H1 (cell line): ENCODE data around the gene R3HDM4. TPM values are rescaled to one million over a fixed set of nuclear protein-coding genes. Genes with fewer than 3 reads are reported as not detected.

Experiments used
- CTCF ChIA-PET: fragments of 300-600 bp; sonication (Branson Sonifier 250); formaldehyde crosslinking; loops from one replicate; lab custom pipeline; 2021; ENCODE audit not compliant: partially characterized antibody; lab: Charles Lee
- POLR2A ChIA-PET: fragments of 300-600 bp; sonication (Branson Sonifier 250); formaldehyde crosslinking; loops from one replicate; lab custom pipeline; 2021; ENCODE audit warnings: inconsistent platforms; ENCODE audit not compliant: partially characterized antibody; lab: Charles Lee
- DNase-seq, 2 experiments: peaks; one replicate each; pipeline versions ENCODE4 v3.0.0 to v3.0.0-alpha.2; 2010 to 2022; ENCODE audit warnings: low spot score in 2 of 2, low read depth in 1 of 2, mixed read lengths in 1 of 2
- FAIRE-seq: peaks from 2 replicates; lab custom pipeline; 2011; peaks lifted over from hg19 to GRCh38; lab: Jason Lieb, UNC
- H2AFZ ChIP-seq: 2 replicates; pipeline ENCODE4 v1.8.1; 2012; ENCODE audit warnings: low read length, inconsistent platforms
- H2AK5ac ChIP-seq: 2 replicates; pipeline ENCODE4 v1.6.1; 2013; ENCODE audit warnings: low read depth, low read length
- H2BK120ac ChIP-seq: replicated peaks from 2 replicates; pipeline ENCODE3; 2013; ENCODE audit warnings: low read depth, low read length, inconsistent platforms
- H2BK12ac ChIP-seq: 2 replicates; pipeline ENCODE4 v1.6.1; 2013; ENCODE audit warnings: low read depth, low read length
- H2BK15ac ChIP-seq: 2 replicates; pipeline ENCODE4 v1.6.1; 2013; ENCODE audit warnings: low read length
- H2BK20ac ChIP-seq: 2 replicates; pipeline ENCODE4 v1.6.1; 2013; ENCODE audit warnings: low read length
- H2BK5ac ChIP-seq: 2 replicates; pipeline ENCODE4 v1.6.1; 2013; ENCODE audit warnings: low read depth, low read length
- H3K14ac ChIP-seq: 2 replicates; pipeline ENCODE4 v1.6.1; 2013; ENCODE audit warnings: inconsistent platforms; ENCODE audit not compliant: insufficient read length
- H3K18ac ChIP-seq: 2 replicates; pipeline ENCODE4 v1.6.1; 2013; ENCODE audit warnings: low read length; ENCODE audit errors: extremely low read depth
- H3K23ac ChIP-seq: 2 replicates; pipeline ENCODE4 v1.6.1; 2013; ENCODE audit warnings: inconsistent platforms; ENCODE audit not compliant: insufficient read length
- H3K23me2 ChIP-seq: 2 replicates; pipeline ENCODE4 v1.6.1; 2013; ENCODE audit warnings: low read depth, low read length
- H3K27ac ChIP-seq: 2 replicates; pipeline ENCODE4 v1.6.1; 2011; ENCODE audit warnings: low read depth, low read length, inconsistent platforms
- H3K27me3 ChIP-seq, 4 experiments: replicated peaks in 1 of 4; 1 replicate in 1 of 4; 2 replicates in 3 of 4; pipeline versions ENCODE4 v1.6.1 to v1.8.1; 2011 to 2013; ENCODE audit warnings: low read length in 3 of 4, mild to moderate bottlenecking in 3 of 4, inconsistent platforms in 2 of 4, mixed read lengths in 2 of 4, moderate library complexity in 1 of 4; ENCODE audit not compliant: control insufficient read depth in 3 of 4, insufficient read depth in 3 of 4; ENCODE audit errors: extremely low read depth in 1 of 4
- H3K36me3 ChIP-seq, 4 experiments: 2 replicates each; pipeline versions ENCODE4 v1.6.1 to v1.8.1; 2011 to 2013; ENCODE audit warnings: mild to moderate bottlenecking in 4 of 4, low read length in 3 of 4, moderate library complexity in 2 of 4, control low read depth in 1 of 4, inconsistent platforms in 1 of 4; ENCODE audit not compliant: insufficient read depth in 4 of 4, control insufficient read depth in 2 of 4
- H3K4ac ChIP-seq: replicated peaks from 2 replicates; pipeline ENCODE3; 2013; ENCODE audit warnings: low read length, low read depth, mixed read lengths, inconsistent platforms; ENCODE audit not compliant: insufficient read length
- H3K4me1 ChIP-seq, 4 experiments: replicated peaks in 1 of 4; 1 replicate in 1 of 4; 2 replicates in 3 of 4; pipeline versions ENCODE4 v1.6.1 to v1.8.1; 2011 to 2013; ENCODE audit warnings: low read length in 3 of 4, inconsistent platforms in 2 of 4, mixed read lengths in 1 of 4; ENCODE audit not compliant: insufficient read depth in 4 of 4, control insufficient read depth in 3 of 4
- H3K4me2 ChIP-seq, 2 experiments: 2 replicates each; pipeline versions ENCODE4 v1.6.1 to v1.8.1; 2011 to 2013; ENCODE audit warnings: low read depth in 2 of 2, low read length in 2 of 2, control low read depth in 1 of 2, inconsistent platforms in 1 of 2, mild to moderate bottlenecking in 1 of 2; ENCODE audit not compliant: insufficient read depth in 1 of 2
- H3K4me3 ChIP-seq, 4 experiments: fragments of 200-600, 300-600 bp in 1 of 4; sonication (generic), shearing (Covaris generic), sonication (Bioruptor Twin) in 1 of 4; 2 replicates each; pipeline versions ENCODE4 v1.5.1 to v1.8.1; 2011 to 2016; ENCODE audit warnings: low read length in 4 of 4, low read depth in 3 of 4, control low read depth in 2 of 4, inconsistent platforms in 2 of 4, mild to moderate bottlenecking in 2 of 4, mixed read lengths in 1 of 4, moderate library complexity in 1 of 4; ENCODE audit not compliant: insufficient read depth in 2 of 4; ENCODE audit errors: extremely low read depth in 1 of 4
- H3K56ac ChIP-seq: replicated peaks from 2 replicates; pipeline ENCODE3; 2013; ENCODE audit warnings: low read depth, mild to moderate bottlenecking, mixed read lengths, low read length, inconsistent platforms; ENCODE audit not compliant: insufficient read length
- H3K79me1 ChIP-seq: 2 replicates; pipeline ENCODE4 v1.6.1; 2013; ENCODE audit warnings: low read depth, low read length, control low read depth
- H3K79me2 ChIP-seq, 2 experiments: 2 replicates each; pipeline versions ENCODE4 v1.6.1 to v1.8.1; 2012 to 2013; ENCODE audit warnings: low read length in 2 of 2, mild to moderate bottlenecking in 2 of 2, inconsistent platforms in 1 of 2; ENCODE audit not compliant: insufficient read depth in 2 of 2, control insufficient read depth in 1 of 2
- H3K9ac ChIP-seq, 4 experiments: replicated peaks in 1 of 4; 1 replicate in 1 of 4; 2 replicates in 3 of 4; pipeline versions ENCODE4 v1.6.1 to v1.8.1; 2011 to 2013; ENCODE audit warnings: low read depth in 3 of 4, low read length in 3 of 4, control low read depth in 2 of 4, mild to moderate bottlenecking in 2 of 4, moderate library complexity in 2 of 4, inconsistent platforms in 1 of 4; ENCODE audit errors: extremely low read depth in 1 of 4
- H3K9me3 ChIP-seq, 2 experiments: 2 replicates each; pipeline versions ENCODE4 v1.6.1 to v1.8.1; 2012 to 2013; ENCODE audit warnings: mild to moderate bottlenecking in 2 of 2, moderate library complexity in 2 of 2, control low read depth in 1 of 2, inconsistent platforms in 1 of 2, low read depth in 1 of 2, low read length in 1 of 2, mixed read lengths in 1 of 2; ENCODE audit not compliant: insufficient read depth in 2 of 2
- H4K20me1 ChIP-seq, 2 experiments: replicated peaks in 1 of 2; 2 replicates each; pipeline versions ENCODE3 to v1.8.1; 2011 to 2013; ENCODE audit warnings: inconsistent platforms in 2 of 2, low read length in 2 of 2, mild to moderate bottlenecking in 1 of 2; ENCODE audit not compliant: insufficient read depth in 2 of 2, control insufficient read depth in 1 of 2
- H4K5ac ChIP-seq: 2 replicates; pipeline ENCODE4 v1.6.1; 2013; ENCODE audit warnings: low read length, low read depth, mixed read lengths, inconsistent platforms; ENCODE audit not compliant: insufficient read length
- H4K8ac ChIP-seq: 2 replicates; pipeline ENCODE4 v1.8.0; 2013; ENCODE audit warnings: mild to moderate bottlenecking, moderate library complexity, low read length, inconsistent platforms; ENCODE audit not compliant: insufficient read depth; ENCODE audit errors: extremely low read depth
- H4K91ac ChIP-seq: replicated peaks from 2 replicates; pipeline ENCODE3; 2013; ENCODE audit warnings: low read length, mixed read lengths, inconsistent platforms; ENCODE audit not compliant: insufficient read length
- CEBPB ChIP-seq: IDR thresholded peaks from 2 replicates; pipeline ENCODE4 v1.6.1; 2012; ENCODE audit warnings: low read depth, low read length
- EZH2 ChIP-seq: fragments of 200-600 bp; sonication (generic); IDR thresholded peaks from 2 replicates; pipeline ENCODE4 v1.7.1; 2012; ENCODE audit warnings: low read depth, mild to moderate bottlenecking, moderate library complexity, low read length, inconsistent platforms; ENCODE audit not compliant: severe bottlenecking
- RXRA ChIP-seq: IDR thresholded peaks from 2 replicates; pipeline ENCODE4 v1.6.1; 2011; ENCODE audit warnings: low read depth, mild to moderate bottlenecking, low read length, moderate library complexity; ENCODE audit not compliant: insufficient read depth
- SIN3A ChIP-seq, 2 experiments: IDR thresholded peaks in 1 of 2; conservative IDR thresholded peaks in 1 of 2; 2 replicates each; pipeline ENCODE4 v1.6.1; 2011 to 2012; ENCODE audit warnings: low read length in 2 of 2, improper control_type of control experiment in 1 of 2, low read depth in 1 of 2, mild to moderate bottlenecking in 1 of 2
- SIRT6 ChIP-seq: IDR thresholded peaks from one replicate; pipeline ENCODE4 v1.7.1; 2012; ENCODE audit warnings: low read length, inconsistent platforms
- SP4 ChIP-seq: IDR thresholded peaks from 2 replicates; pipeline ENCODE4 v1.6.1; 2012; ENCODE audit warnings: low read length, inconsistent platforms
- SRF ChIP-seq: IDR thresholded peaks from 2 replicates; pipeline ENCODE4 v1.6.1; 2011; ENCODE audit warnings: mild to moderate bottlenecking, low read depth, low read length, moderate library complexity
- TAF1 ChIP-seq: IDR thresholded peaks from 2 replicates; pipeline ENCODE4 v1.6.1; 2011; ENCODE audit warnings: mild to moderate bottlenecking, low read depth, low read length
- WGBS, 2 experiments: shearing (Covaris generic) in 1 of 2; methylation state at CpG; one replicate each; pipeline versions ENCODE4 v1.1.6 to v1.1.7; 2013 to 2015; ENCODE audit warnings: low lambda C conversion rate in 2 of 2, mixed read lengths in 2 of 2, inconsistent platforms in 1 of 2, low coverage in 1 of 2, missing lambda C conversion rate in 1 of 2; ENCODE audit not compliant: insufficient replicate concordance in 2 of 2, insufficient coverage in 1 of 2, insufficient read length in 1 of 2; ENCODE audit errors: extremely low coverage in 1 of 2, missing lambda C conversion rate in 1 of 2; 5-methylcytosine and 5-hydroxymethylcytosine counted together
- polyA plus RNA-seq, 7 experiments: library from polyadenylated mRNA; depleted of rRNA in 3 of 7; stranded (reverse) in 5 of 7; unstranded in 2 of 7; fragments of >200 nt in 5 of 7; fragments of 200-250 nt in 2 of 7; gene quantifications; 1 replicate in 5 of 7; 2 replicates in 1 of 7; 4 replicates in 1 of 7; pipeline versions ENCODE4 v1.2.1 to v1.2.3, GENCODE V29; 2011 to 2013; ENCODE audit warnings: missing spikeins in 2 of 7, mixed read lengths in 2 of 7
- total RNA-seq: library from RNA; stranded (reverse); fragmentation: NEBNext Ultra II Directional; extraction: Animal tissue kit (Norgen Biotek cat#: 25700); gene quantifications from 2 replicates; pipeline ENCODE4 v1.2.1, GENCODE V29; 2021
- TF ChIP-seq, protein P1 (sequence below): IDR thresholded peaks from 2 replicates; pipeline ENCODE4 v1.6.1; 2011; ENCODE audit warnings: low read length, improper control_type of control experiment

Gene R3HDM4
- total and polyA plus RNA-seq, 2 of the 8 experiments (the other 6 are each of a cell fraction or from before 2014, with no cell fraction given) = 76.8 to 102 TPM

DNA sequence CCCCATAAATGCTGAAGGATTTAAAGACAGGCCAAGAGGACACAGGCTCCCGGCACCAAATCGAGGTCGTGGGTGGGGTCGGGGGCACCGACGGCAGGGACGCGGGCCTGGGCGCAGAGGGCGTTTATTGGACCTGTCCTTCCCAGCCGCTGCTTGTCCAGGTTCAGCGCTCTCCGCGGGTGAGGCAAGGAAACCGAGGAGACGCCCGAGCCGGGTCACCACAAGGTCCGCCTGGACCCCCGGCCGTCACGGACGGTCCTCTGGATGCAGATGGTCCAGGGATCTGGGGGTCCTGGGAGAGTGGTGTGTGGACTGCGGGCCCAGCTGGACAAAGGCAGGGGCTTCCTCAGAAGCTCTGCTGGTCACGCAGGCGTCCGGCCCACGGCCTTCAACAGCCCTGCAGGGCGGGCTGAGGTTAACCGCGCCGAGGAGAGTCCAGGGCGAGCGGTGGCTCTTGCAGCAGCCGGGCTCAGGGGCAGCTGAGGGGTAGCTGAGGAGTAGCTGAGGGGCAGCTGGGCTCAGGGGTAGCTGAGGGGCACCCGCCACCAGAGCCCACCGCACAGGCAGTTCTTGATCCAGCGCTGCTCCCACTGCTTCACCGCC is 45.1 kb downstream of the R3HDM4 start:
- Histone ChIP-seq H2AK5ac (no peak overlapping the region), H3K9ac (no peak overlapping the region; a peak in 1 of 7 replicates), H3K36me3 (peaks cover 0 to 12% (median 0%) of the 10 kb centered on the region in 4 experiments; a peak in 2 of 8 replicates), H4K8ac (peak overlapping the region; percentile 71; the same call in 1 of the 2 replicates), H2AFZ (no peak overlapping the region), H3K14ac (no peak overlapping the region), H3K79me2 (no peaks in the 10 kb centered on the region), H3K23ac (no peak overlapping the region)
- no peak for FAIRE-seq
- TF ChIP-seq EZH2 (no peak), SIRT6 (no peak), TAF1 (no peak), SRF (no peak), CEBPB (no peak), RXRA (no peak), SIN3A (conservative IDR thresholded peaks at IDR 0.05 in 1 of 2, IDR thresholded peaks at IDR 0.05 in 1 of 2; ENCODE audit: low read depth in 1 of 2, low read length in 2 of 2) (no peak), SP4 (no peak)
- TF ChIP-seq, protein P1, sequence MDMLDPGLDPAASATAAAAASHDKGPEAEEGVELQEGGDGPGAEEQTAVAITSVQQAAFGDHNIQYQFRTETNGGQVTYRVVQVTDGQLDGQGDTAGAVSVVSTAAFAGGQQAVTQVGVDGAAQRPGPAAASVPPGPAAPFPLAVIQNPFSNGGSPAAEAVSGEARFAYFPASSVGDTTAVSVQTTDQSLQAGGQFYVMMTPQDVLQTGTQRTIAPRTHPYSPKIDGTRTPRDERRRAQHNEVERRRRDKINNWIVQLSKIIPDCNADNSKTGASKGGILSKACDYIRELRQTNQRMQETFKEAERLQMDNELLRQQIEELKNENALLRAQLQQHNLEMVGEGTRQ = no peak
- TF ChIP-seq, all 59 proteins: peak for 0
- peak overlapping the region in 1 of 2 experiments; percentile 35; a peak in 2 of 4 replicates for H3K4me2 ChIP-seq
- H3K23me2 ChIP-seq = no peaks in the 10 kb centered on the region
- H3K56ac ChIP-seq = no peak overlapping the region
- no peak overlapping the region for H3K4me3 ChIP-seq
- no peak for DNase-seq
- no peak overlapping the region for H2BK15ac ChIP-seq
- peaks cover 3 to 18% (median 7%) of the 10 kb centered on the region in 4 experiments for H3K4me1 ChIP-seq
- ChIA-PET POLR2A (interaction anchor here (0.6 to 0.8 kb wide), 2 partner anchors 53 to 70 kb away, joined by 3 read pairs; no protein-coding TSS in a partner anchor), CTCF (interaction anchor here (0.6 to 2.6 kb wide), 10 partner anchors 35 to 370 kb away, joined by 3 to 8 read pairs (median 4); no protein-coding TSS in a partner anchor)
- no peaks in the 10 kb centered on the region; the same call in 1 of the 2 replicates for H3K79me1 ChIP-seq
- no peak overlapping the region for H4K5ac ChIP-seq
- peaks cover 0 to 4% (median 0%) of the 10 kb centered on the region in 4 experiments; a peak in 2 of 7 replicates for H3K27me3 ChIP-seq
- H2BK20ac ChIP-seq = no peak overlapping the region
- 0 out of 2 replicates have a peak overlapping the region, but pooled peaks have one; percentile 71 for H3K18ac ChIP-seq
- H4K20me1 ChIP-seq = peaks cover 4 to 8% of the 10 kb centered on the region in 2 experiments
- H2BK120ac ChIP-seq = no peak overlapping the region
- H3K4ac ChIP-seq = peak overlapping the region; percentile 78
- H3K9me3 ChIP-seq = peaks cover 0 to 3% of the 10 kb centered on the region in 2 experiments; a peak in 1 of 4 replicates
- no peak overlapping the region for H2BK5ac ChIP-seq
- no peak overlapping the region for H3K27ac ChIP-seq
- peak overlapping the region; percentile 87; the same call in 1 of the 2 replicates for H2BK12ac ChIP-seq
- WGBS, 2 experiments = 94% methylated on average over 29 of the region's 39 CpGs; no CpG with 5 or more reads in 1 of the 2 experiments
- H4K91ac ChIP-seq = no peak overlapping the region
